Measurements from ENCODE around the gene ZNF681.

Gene ZNF681

GRCh38 chr19:23758187-23759074 is at the start of gene ZNF681:
ZNF681 (minus strand) TSS chr19:23758891; CDS start chr19:23758749, 142 bp downstream.
- peak; percentile 72 for DNase-seq (ENCODE audit: low read depth)
- TF ChIP-seq CTCF (IDR thresholded peaks at IDR 0.05; ENCODE audit: control insufficient read depth, extremely low read depth, insufficient read depth): no peak
- peak within 1 kb of the TSS; percentile 65 for H3K4me3 ChIP-seq (ENCODE audit: low read depth, low read length)

DNA sequence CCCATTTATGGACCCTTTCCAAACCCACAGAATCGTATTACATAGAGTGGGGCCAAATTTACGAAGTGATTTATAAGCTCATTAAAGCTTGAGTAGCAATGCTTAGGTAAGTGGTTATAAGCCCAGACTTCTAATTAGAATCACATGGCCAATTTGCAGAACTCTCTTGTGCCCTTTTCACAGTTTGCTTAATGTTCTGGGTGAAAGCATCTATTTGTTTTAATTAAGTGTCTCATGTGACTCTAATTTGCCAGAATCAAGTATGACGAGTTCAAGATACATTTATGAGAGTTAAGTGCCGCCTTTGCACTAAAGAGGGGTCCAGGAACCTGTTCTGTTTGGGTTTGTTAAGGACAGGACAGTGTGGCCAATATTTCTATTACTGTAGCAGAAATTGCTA is 46.0 kb upstream of the ZNF681 start:
- H3K4me3 ChIP-seq (ENCODE audit: low read depth, low read length): no peak overlapping the region
- TF ChIP-seq CTCF (IDR thresholded peaks at IDR 0.05; ENCODE audit: control insufficient read depth, extremely low read depth, insufficient read depth): no peak
- DNase-seq (ENCODE audit: low read depth): no peak

- no peak for TF ChIP-seq CTCF (IDR thresholded peaks at IDR 0.05; ENCODE audit: control insufficient read depth, extremely low read depth, insufficient read depth)
- DNase-seq (ENCODE audit: low read depth): no peak
- no peak overlapping the region for H3K4me3 ChIP-seq (ENCODE audit: low read depth, low read length)
Measured at GRCh38 chr19:23802290-23802689, 43.6 kb upstream of the ZNF681 start.

DNA sequence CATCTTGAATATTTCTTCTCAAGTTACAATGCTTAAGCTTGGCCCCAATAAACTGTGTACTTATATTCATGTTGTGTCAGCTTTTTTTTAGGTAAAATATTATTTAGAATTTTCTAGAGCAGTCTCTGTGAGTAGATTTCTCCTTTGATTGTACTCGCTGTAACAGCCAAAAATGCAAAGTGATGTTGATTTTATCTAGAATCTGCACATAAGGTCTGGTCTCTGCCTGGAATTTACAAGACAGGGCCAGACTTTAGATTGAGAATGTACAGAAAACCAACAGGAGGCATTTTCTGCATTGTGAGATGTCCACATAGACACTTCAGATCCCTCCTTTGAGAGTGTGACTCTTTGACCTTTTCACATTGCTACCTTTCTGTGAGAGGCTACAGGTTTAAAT is 43.1 kb upstream of the ZNF681 start:
- DNase-seq (ENCODE audit: low read depth): no peak
- no peak overlapping the region for H3K4me3 ChIP-seq (ENCODE audit: low read depth, low read length)
- TF ChIP-seq CTCF (IDR thresholded peaks at IDR 0.05; ENCODE audit: control insufficient read depth, extremely low read depth, insufficient read depth): no peak

DNA sequence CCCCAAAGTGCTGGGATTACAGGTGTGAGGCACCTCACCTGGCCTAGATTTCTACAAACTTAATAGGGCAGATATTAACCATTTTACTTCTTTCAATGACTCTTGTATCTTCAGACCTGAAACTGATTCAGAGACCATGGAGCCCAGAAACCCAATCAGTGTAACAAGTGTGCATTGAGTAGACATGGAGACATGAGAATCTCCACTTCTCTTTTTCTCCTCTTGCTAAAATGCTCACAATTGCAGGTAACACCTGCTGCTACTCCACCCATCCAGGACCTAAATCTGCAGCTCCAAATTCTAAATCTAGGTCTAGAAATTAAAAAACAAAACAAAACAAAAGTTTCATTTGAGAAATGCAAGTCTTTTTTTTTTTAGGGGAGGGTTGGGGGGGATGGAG is 42.2 kb upstream of the ZNF681 start:
- no peak overlapping the region for H3K4me3 ChIP-seq (ENCODE audit: low read depth, low read length)
- TF ChIP-seq CTCF (IDR thresholded peaks at IDR 0.05; ENCODE audit: control insufficient read depth, extremely low read depth, insufficient read depth): no peak
- DNase-seq (ENCODE audit: low read depth): no peak

- no peak for DNase-seq (ENCODE audit: low read depth)
- no peak for TF ChIP-seq CTCF (IDR thresholded peaks at IDR 0.05; ENCODE audit: control insufficient read depth, extremely low read depth, insufficient read depth)
- no peak overlapping the region for H3K4me3 ChIP-seq (ENCODE audit: low read depth, low read length)
Measured at GRCh38 chr19:23800271-23800670, 41.6 kb upstream of the ZNF681 start.

- H3K4me3 ChIP-seq (ENCODE audit: low read depth, low read length): no peak overlapping the region
- DNase-seq (ENCODE audit: low read depth): no peak
- no peak for TF ChIP-seq CTCF (IDR thresholded peaks at IDR 0.05; ENCODE audit: control insufficient read depth, extremely low read depth, insufficient read depth)
Measured at GRCh38 chr19:23799321-23799720, 40.6 kb upstream of the ZNF681 start.

Measured in LNCaP clone FGC (cell line).